B cell (primary cell): Measurements from ENCODE around the gene TEKT1. TPM values are rescaled to one million over a fixed set of nuclear protein-coding genes. Genes with fewer than 3 reads are reported as not detected.

Experiments
- ATAC-seq: fragments of 200-7000 bp; cut with Tn5 transposase; one replicate; pipeline ENCODE4 v1.10.0; 2021; ENCODE audit warnings: low read depth, mild to moderate bottlenecking, moderate number of reproducible peaks, moderate library complexity
- CTCF ChIA-PET: fragments of 350-600 bp; sonication (Branson Sonifier 250); formaldehyde crosslinking; loops from one replicate; lab custom pipeline; 2021; ENCODE audit warnings: antibody characterized with exemption, inconsistent platforms; lab: Charles Lee
- POLR2A ChIA-PET: fragments of 350-600 bp; sonication (Branson Sonifier 250); formaldehyde crosslinking; loops from one replicate; lab custom pipeline; 2021; ENCODE audit warnings: antibody characterized with exemption; lab: Charles Lee
- DNase-seq: peaks from one replicate; pipeline ENCODE4 v3.0.0; 2013
- H2AFZ ChIP-seq: 2 replicates; pipeline ENCODE4 v1.6.1; 2012; ENCODE audit warnings: mild to moderate bottlenecking, low read depth, low read length; ENCODE audit not compliant: insufficient read depth, poor library complexity, severe bottlenecking
- H3K27ac ChIP-seq, 2 donors: 1 replicate in 1 of 2; 2 replicates in 1 of 2; pipeline ENCODE4 v1.5.1; 2012 to 2013; ENCODE audit warnings: low read length in 2 of 2, mild to moderate bottlenecking in 2 of 2, moderate library complexity in 1 of 2
- H3K27me3 ChIP-seq, 4 experiments: fragments of 200-600 bp in 1 of 4; sonication (generic) in 1 of 4; replicated peaks in 1 of 4; 1 replicate in 2 of 4; 2 replicates in 2 of 4; pipeline versions ENCODE4 v1.6.1 to v1.7.0; 2013 to 2016; ENCODE audit warnings: low read length in 3 of 4, mild to moderate bottlenecking in 2 of 4, mixed read lengths in 1 of 4, moderate library complexity in 1 of 4; ENCODE audit not compliant: insufficient read depth in 4 of 4, control insufficient read depth in 3 of 4; ENCODE audit errors: control extremely low read depth in 1 of 4
- H3K36me3 ChIP-seq, 2 experiments: replicated peaks in 1 of 2; 1 replicate in 1 of 2; 2 replicates in 1 of 2; pipeline versions ENCODE4 v1.6.1 to v1.7.1; 2013; ENCODE audit warnings: low read length in 1 of 2; ENCODE audit not compliant: insufficient read depth in 2 of 2, control insufficient read depth in 1 of 2; ENCODE audit errors: control extremely low read depth in 1 of 2, extremely low read depth in 1 of 2
- H3K4me1 ChIP-seq, 2 donors: fragments of 200-600 bp in 1 of 2; sonication (generic) in 1 of 2; 1 replicate in 1 of 2; 2 replicates in 1 of 2; pipeline versions ENCODE4 v1.5.1 to v1.6.1; 2013 to 2017; ENCODE audit warnings: low read length in 2 of 2; ENCODE audit not compliant: control insufficient read depth in 2 of 2, insufficient read depth in 2 of 2
- H3K4me2 ChIP-seq: replicated peaks from 2 replicates; pipeline ENCODE3; 2012; ENCODE audit warnings: mild to moderate bottlenecking, low read depth, low read length; ENCODE audit not compliant: poor library complexity, severe bottlenecking
- H3K4me3 ChIP-seq, 5 experiments: fragments of 200-600 bp in 1 of 5; sonication (generic) in 1 of 5; 1 replicate in 3 of 5; 2 replicates in 2 of 5; pipeline versions ENCODE4 v1.5.1 to v1.7.0; 2011 to 2016; ENCODE audit warnings: low read length in 4 of 5, mild to moderate bottlenecking in 4 of 5, low read depth in 2 of 5, control low read depth in 1 of 5, moderate library complexity in 1 of 5; ENCODE audit not compliant: insufficient read depth in 1 of 5; ENCODE audit errors: control extremely low read depth in 1 of 5, extremely low read depth in 1 of 5
- H3K79me2 ChIP-seq: fragments of 200-600 bp; sonication (generic); one replicate; pipeline ENCODE4 v1.6.0; 2016; ENCODE audit warnings: low read length; ENCODE audit not compliant: control insufficient read depth, insufficient read depth
- H3K9ac ChIP-seq: fragments of 200-600 bp; sonication (generic); 2 replicates; pipeline ENCODE4 v1.6.1; 2017; ENCODE audit warnings: mild to moderate bottlenecking, low read length, moderate library complexity
- H3K9me3 ChIP-seq, 3 donors: one replicate each; pipeline versions ENCODE4 v1.6.1 to v1.7.1; 2013; ENCODE audit warnings: low read length in 2 of 3; ENCODE audit not compliant: control insufficient read depth in 2 of 3, insufficient read depth in 1 of 3; ENCODE audit errors: control extremely low read depth in 1 of 3
- H4K20me1 ChIP-seq: 2 replicates; pipeline ENCODE4 v1.6.0; 2012; ENCODE audit warnings: mild to moderate bottlenecking, low read length; ENCODE audit not compliant: insufficient read depth, control insufficient read depth, poor library complexity, severe bottlenecking
- H3K27ac Mint-ChIP-seq: one replicate; pipeline ENCODE4 v1.8.0; 2021; ENCODE audit warnings: mixed read lengths
- H3K27me3 Mint-ChIP-seq: one replicate; pipeline ENCODE4 v1.8.0; 2021; ENCODE audit warnings: mixed read lengths
- H3K4me1 Mint-ChIP-seq: one replicate; pipeline ENCODE4 v1.8.0; 2021; ENCODE audit warnings: mixed read lengths
- H3K4me3 Mint-ChIP-seq: one replicate; pipeline ENCODE4 v1.8.0; 2021; ENCODE audit warnings: mixed read lengths
- H3K9me3 Mint-ChIP-seq: one replicate; pipeline ENCODE4 v1.8.0; 2022; ENCODE audit warnings: mixed read lengths; ENCODE audit not compliant: insufficient read depth
- EZH2 ChIP-seq: IDR thresholded peaks from 2 replicates; pipeline ENCODE4 v1.6.1; 2012; ENCODE audit warnings: borderline replicate concordance, low read depth, mild to moderate bottlenecking, moderate library complexity, low read length; ENCODE audit not compliant: insufficient read depth, poor library complexity, severe bottlenecking
- WGBS: methylation state at CpG from one replicate; pipeline ENCODE4 v1.1.5; 2013; ENCODE audit warnings: missing lambda C conversion rate; ENCODE audit not compliant: insufficient coverage; 5-methylcytosine and 5-hydroxymethylcytosine counted together
- intact Hi-C: fragments of 100-400 bp; cut with micrococcal nuclease; formaldehyde crosslinking; loops from one replicate; pipeline ENCODE4 v1.10.0; 2022
- polyA plus RNA-seq: library from polyadenylated mRNA; depleted of rRNA; stranded (reverse); fragments of >200 nt; gene quantifications from 2 replicates; pipeline ENCODE4 v1.2.3, GENCODE V29; 2012
- total RNA-seq, 2 donors: library from RNA; stranded (reverse); fragments of 120-200 nt in 1 of 2; gene quantifications; 1 replicate in 1 of 2; 2 replicates in 1 of 2; pipeline versions ENCODE4 v1.2.3 to v1.2.4, GENCODE V29; 2013 to 2022
- TF ChIP-seq, protein P1 (sequence below): fragments of 200-600 bp; IDR thresholded peaks from one replicate; pipeline ENCODE4 v1.8.0; 2022; ENCODE audit warnings: antibody characterized with exemption, mild to moderate bottlenecking

The TEKT1 gene
- total and polyA plus RNA-seq, 2 donors (not counting 1 experiment from before 2014, with no cell fraction given), result not detected

- Histone ChIP-seq H3K27me3 (no peaks in the 10 kb centered on the region), H3K9me3 (no peaks in the 10 kb centered on the region), H3K36me3 (peaks cover 1 to 31% of the 10 kb centered on the region in 2 experiments), H3K4me3 (peak overlapping the region; percentile 75 to 90 (median 85)), H3K79me2 (peaks cover 21% of the 10 kb centered on the region), H3K27ac (peak overlapping the region; percentile 83), H4K20me1 (no peaks in the 10 kb centered on the region), H2AFZ (peak overlapping the region; percentile 93), H3K4me2 (peak overlapping the region; percentile 94), H3K4me1 (peaks cover 9 to 32% of the 10 kb centered on the region in 2 donors), H3K9ac (peak overlapping the region; percentile 71)
- H3K9me3 Mint-ChIP-seq, result no peaks in the 10 kb centered on the region
- POLR2A ChIA-PET, result no interaction called here
- intact Hi-C loops, result no loop called here
- WGBS, result 14% methylated on average over 4 of the region's 13 CpGs
- TF ChIP-seq EZH2, result no peak
- TF ChIP-seq, protein P1, sequence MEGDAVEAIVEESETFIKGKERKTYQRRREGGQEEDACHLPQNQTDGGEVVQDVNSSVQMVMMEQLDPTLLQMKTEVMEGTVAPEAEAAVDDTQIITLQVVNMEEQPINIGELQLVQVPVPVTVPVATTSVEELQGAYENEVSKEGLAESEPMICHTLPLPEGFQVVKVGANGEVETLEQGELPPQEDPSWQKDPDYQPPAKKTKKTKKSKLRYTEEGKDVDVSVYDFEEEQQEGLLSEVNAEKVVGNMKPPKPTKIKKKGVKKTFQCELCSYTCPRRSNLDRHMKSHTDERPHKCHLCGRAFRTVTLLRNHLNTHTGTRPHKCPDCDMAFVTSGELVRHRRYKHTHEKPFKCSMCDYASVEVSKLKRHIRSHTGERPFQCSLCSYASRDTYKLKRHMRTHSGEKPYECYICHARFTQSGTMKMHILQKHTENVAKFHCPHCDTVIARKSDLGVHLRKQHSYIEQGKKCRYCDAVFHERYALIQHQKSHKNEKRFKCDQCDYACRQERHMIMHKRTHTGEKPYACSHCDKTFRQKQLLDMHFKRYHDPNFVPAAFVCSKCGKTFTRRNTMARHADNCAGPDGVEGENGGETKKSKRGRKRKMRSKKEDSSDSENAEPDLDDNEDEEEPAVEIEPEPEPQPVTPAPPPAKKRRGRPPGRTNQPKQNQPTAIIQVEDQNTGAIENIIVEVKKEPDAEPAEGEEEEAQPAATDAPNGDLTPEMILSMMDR, result no peak
- DNase-seq (no peak), ATAC-seq (no peak)
- H3K4me1 Mint-ChIP-seq, result peaks cover 32% of the 10 kb centered on the region
- CTCF ChIA-PET, result no interaction called here
- peak overlapping the region; percentile 95 for H3K4me3 Mint-ChIP-seq
- peak overlapping the region; percentile 88 for H3K27ac Mint-ChIP-seq
- no peaks in the 10 kb centered on the region for H3K27me3 Mint-ChIP-seq
Measured at GRCh38 chr17:6756425-6757031, 75.0 kb downstream of the TEKT1 start.

DNA sequence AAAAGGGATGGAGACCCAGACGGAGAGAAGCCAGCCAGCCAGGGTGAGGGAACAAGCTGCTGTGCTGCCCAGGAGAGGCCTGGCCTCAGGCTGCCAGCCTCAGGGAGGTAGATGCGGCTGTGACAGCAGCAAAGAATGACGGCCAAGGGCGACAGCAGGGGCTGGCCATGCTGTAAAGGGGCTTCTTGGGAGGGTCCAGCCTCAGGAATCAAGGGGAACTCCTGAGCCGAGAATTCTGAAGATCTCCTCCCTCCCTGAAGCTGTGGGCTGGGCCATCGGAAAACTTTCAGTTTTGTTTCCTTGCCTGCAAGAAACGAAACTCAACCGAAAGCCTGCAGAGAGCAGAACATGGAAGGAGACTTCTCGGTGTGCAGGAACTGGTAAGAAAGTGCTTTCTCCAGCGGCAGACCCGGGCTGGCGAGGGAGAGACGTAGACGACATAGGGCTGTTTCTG, 75.8 kb downstream of the TEKT1 start, which contains the start of gene XAF1:
TSS of gene XAF1 (plus strand) at position 316 of the 454 bp plus-strand sequence. CDS start at position 349, 33 bp downstream.
- Histone ChIP-seq H3K27me3 (no peaks in the 10 kb centered on the region), H3K9ac (peak within 1 kb of the TSS; percentile 71), H3K4me2 (peak within 1 kb of the TSS; percentile 94), H3K4me1 (peaks cover 9 to 32% of the 10 kb centered on the region in 2 donors), H2AFZ (peak within 1 kb of the TSS; percentile 93), H4K20me1 (no peaks in the 10 kb centered on the region), H3K36me3 (peaks cover 1 to 25% of the 10 kb centered on the region in 2 experiments), H3K9me3 (no peaks in the 10 kb centered on the region), H3K27ac (peak within 1 kb of the TSS; percentile 83), H3K79me2 (peaks cover 21% of the 10 kb centered on the region), H3K4me3 (peak within 1 kb of the TSS; percentile 75 to 90 (median 85))
- Mint-ChIP-seq H3K27me3 (no peaks in the 10 kb centered on the region), H3K9me3 (no peaks in the 10 kb centered on the region), H3K4me1 (peaks cover 32% of the 10 kb centered on the region), H3K4me3 (peak within 1 kb of the TSS; percentile 95), H3K27ac (peak within 1 kb of the TSS; percentile 88)
- ChIA-PET POLR2A (no interaction called here), CTCF (no interaction called here)
- WGBS, result 5% methylated on average over 14 of the region's 14 CpGs
- ATAC-seq (peak; percentile 87), DNase-seq (peak; percentile 70)
- intact Hi-C loops, result no loop called here
- TF ChIP-seq, protein P1, result no peak
